DOHH2 (cell line): ENCODE measurements around the gene PPP6R1.
A peak's percentile ranks its signal among the peaks of the same experiment; 100 is the strongest.

Source experiments
- H3F3A ChIP-seq: fragments of 200-600 bp; sonication (generic), shearing (Covaris generic); 2 replicates; pipeline ENCODE4 v1.6.0; 2016; ENCODE audit warnings: antibody characterized with exemption, mild to moderate bottlenecking; ENCODE audit not compliant: control insufficient read depth, insufficient read depth
- H3K27ac ChIP-seq: fragments of 200-600 bp; sonication (generic); 2 replicates; pipeline ENCODE4 v1.5.1; 2014; ENCODE audit warnings: low read depth, mild to moderate bottlenecking, low read length, moderate library complexity
- H3K27me3 ChIP-seq: fragments of 200-600 bp; sonication (generic); 2 replicates; pipeline ENCODE4 v1.6.1; 2014; ENCODE audit warnings: mild to moderate bottlenecking, low read length, mixed read lengths; ENCODE audit not compliant: control insufficient read depth
- H3K36me3 ChIP-seq: fragments of 200-600 bp; sonication (generic); 2 replicates; pipeline ENCODE4 v1.6.1; 2014; ENCODE audit warnings: mild to moderate bottlenecking, low read length, moderate library complexity, mixed read lengths; ENCODE audit not compliant: control insufficient read depth
- H3K4me1 ChIP-seq: fragments of 200-600 bp; sonication (generic); 2 replicates; pipeline ENCODE4 v1.6.1; 2014; ENCODE audit warnings: mild to moderate bottlenecking, low read length, mixed read lengths; ENCODE audit not compliant: control insufficient read depth
- H3K4me2 ChIP-seq: fragments of 200-600 bp; sonication (generic); 2 replicates; pipeline ENCODE4 v1.6.0; 2014; ENCODE audit warnings: mild to moderate bottlenecking, low read length, moderate library complexity
- H3K4me3 ChIP-seq: fragments of 200-600 bp; sonication (generic); 2 replicates; pipeline ENCODE4 v1.5.1; 2014; ENCODE audit warnings: mild to moderate bottlenecking, low read length, mixed read lengths
- H3K79me2 ChIP-seq: fragments of 200-600 bp; sonication (generic); 2 replicates; pipeline ENCODE4 v1.6.1; 2014; ENCODE audit warnings: mild to moderate bottlenecking, low read length, mixed read lengths; ENCODE audit not compliant: control insufficient read depth
- H3K9me2 ChIP-seq: fragments of 200-600 bp; sonication (generic); replicated peaks from 2 replicates; pipeline ENCODE4 v1.6.1; 2014; ENCODE audit warnings: mild to moderate bottlenecking, low read length, mixed read lengths; ENCODE audit not compliant: control insufficient read depth
- H3K9me3 ChIP-seq: fragments of 200-600 bp; sonication (generic); 2 replicates; pipeline ENCODE4 v1.6.1; 2014; ENCODE audit warnings: antibody characterized with exemption, low read length, mixed read lengths; ENCODE audit not compliant: control insufficient read depth, insufficient read depth
- H4K20me1 ChIP-seq: fragments of 200-600 bp; sonication (generic); 2 replicates; pipeline ENCODE4 v1.6.0; 2014; ENCODE audit warnings: low read depth, mild to moderate bottlenecking, antibody characterized with exemption, low read length, moderate library complexity; ENCODE audit not compliant: control insufficient read depth, insufficient read depth
- EZH2phosphoT487 ChIP-seq: fragments of 200-600 bp; sonication (generic); IDR thresholded peaks from 2 replicates; pipeline ENCODE4 v1.6.1; 2017; ENCODE audit warnings: borderline replicate concordance, mild to moderate bottlenecking, antibody characterized with exemption, low read length, moderate library complexity, mixed read lengths
- TF ChIP-seq, protein P1 (sequence below): fragments of 200-600 bp; sonication (generic); IDR thresholded peaks from one replicate; pipeline ENCODE4 v1.5.1; 2014; ENCODE audit warnings: antibody characterized with exemption, mild to moderate bottlenecking, low read depth, low read length; ENCODE audit not compliant: poor library complexity, severe bottlenecking

PPP6R1 gene

DNA sequence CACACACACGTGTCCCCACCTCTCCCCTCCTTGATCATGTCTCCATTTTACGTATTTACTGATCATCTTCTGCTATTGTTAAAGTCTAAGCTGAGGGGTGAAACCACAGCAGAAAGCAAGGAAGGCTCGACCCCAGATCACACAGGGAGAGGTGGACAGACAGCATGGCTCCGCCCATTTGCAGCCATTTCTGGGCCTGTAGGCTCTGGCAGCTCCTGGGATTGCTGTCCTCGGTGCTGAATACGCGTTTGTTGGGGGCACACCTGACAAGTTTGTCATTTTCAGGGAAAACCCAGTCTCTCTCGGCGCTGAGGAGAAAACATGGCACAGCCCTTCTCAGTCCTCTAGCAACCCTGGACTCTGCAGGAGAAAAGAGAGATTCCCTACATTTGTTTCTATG, 38.3 kb downstream of the PPP6R1 start:
- H3K36me3 ChIP-seq: peaks cover 33% of the 10 kb centered on the region
- H3K4me1 ChIP-seq: peaks cover 8% of the 10 kb centered on the region
- no peak overlapping the region for H3K4me2 ChIP-seq
- no peaks in the 10 kb centered on the region for H3K79me2 ChIP-seq
- no peaks in the 10 kb centered on the region; the same call in 1 of the 2 replicates for H3K9me3 ChIP-seq
- H3F3A ChIP-seq: peaks cover 9% of the 10 kb centered on the region; the same call in 1 of the 2 replicates
- H3K9me2 ChIP-seq: no peaks in the 10 kb centered on the region
- no peak overlapping the region for H3K27ac ChIP-seq
- H3K4me3 ChIP-seq: no peak overlapping the region
- TF ChIP-seq, protein P1, sequence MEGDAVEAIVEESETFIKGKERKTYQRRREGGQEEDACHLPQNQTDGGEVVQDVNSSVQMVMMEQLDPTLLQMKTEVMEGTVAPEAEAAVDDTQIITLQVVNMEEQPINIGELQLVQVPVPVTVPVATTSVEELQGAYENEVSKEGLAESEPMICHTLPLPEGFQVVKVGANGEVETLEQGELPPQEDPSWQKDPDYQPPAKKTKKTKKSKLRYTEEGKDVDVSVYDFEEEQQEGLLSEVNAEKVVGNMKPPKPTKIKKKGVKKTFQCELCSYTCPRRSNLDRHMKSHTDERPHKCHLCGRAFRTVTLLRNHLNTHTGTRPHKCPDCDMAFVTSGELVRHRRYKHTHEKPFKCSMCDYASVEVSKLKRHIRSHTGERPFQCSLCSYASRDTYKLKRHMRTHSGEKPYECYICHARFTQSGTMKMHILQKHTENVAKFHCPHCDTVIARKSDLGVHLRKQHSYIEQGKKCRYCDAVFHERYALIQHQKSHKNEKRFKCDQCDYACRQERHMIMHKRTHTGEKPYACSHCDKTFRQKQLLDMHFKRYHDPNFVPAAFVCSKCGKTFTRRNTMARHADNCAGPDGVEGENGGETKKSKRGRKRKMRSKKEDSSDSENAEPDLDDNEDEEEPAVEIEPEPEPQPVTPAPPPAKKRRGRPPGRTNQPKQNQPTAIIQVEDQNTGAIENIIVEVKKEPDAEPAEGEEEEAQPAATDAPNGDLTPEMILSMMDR: no peak
- no peak for TF ChIP-seq EZH2phosphoT487
- peaks cover 5% of the 10 kb centered on the region for H4K20me1 ChIP-seq
- no peaks in the 10 kb centered on the region for H3K27me3 ChIP-seq

DNA sequence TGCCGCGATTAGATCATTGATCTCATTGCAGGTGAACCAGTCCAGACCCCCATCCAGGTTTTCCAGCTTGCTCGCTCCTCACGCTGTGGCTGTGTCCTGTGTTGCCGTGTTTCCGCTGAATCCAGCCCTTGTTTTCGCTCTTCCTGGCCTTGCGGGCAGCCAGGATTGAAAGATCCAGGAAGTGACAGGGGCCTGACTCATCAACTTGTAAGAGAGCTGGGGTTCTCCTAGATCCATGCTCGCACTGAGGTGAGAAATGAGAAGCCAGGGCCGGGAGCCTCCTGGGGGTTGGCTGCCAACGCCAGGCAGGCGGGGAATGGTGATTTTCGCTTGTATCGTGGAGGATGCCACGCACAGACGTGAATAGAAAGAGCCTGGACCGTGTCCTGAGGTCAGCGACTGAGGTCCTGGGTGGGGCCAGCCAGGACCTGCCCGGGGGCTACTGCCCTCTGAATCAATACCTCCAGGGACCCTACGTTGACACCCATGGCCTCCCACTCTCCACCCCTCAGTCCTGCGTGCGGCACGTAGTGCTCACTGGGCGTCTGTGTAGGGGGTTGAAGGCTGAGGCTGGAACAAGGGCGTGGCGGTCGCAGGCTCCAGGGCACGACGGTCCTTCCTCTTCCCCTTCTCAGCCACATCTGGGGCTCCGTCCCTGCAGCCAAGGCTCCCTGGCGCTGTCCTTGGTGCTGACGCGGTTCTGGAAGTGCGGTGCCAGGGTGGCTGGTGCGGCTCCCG, 42.2 kb downstream of the PPP6R1 start:
- peak overlapping the region; percentile 79 for H3K4me3 ChIP-seq
- H3K9me3 ChIP-seq: no peaks in the 10 kb centered on the region; the same call in 1 of the 2 replicates
- H3K27me3 ChIP-seq: no peaks in the 10 kb centered on the region
- peak overlapping the region; percentile 88 for H3K4me2 ChIP-seq
- H3F3A ChIP-seq: peaks cover 8% of the 10 kb centered on the region; the same call in 1 of the 2 replicates
- H3K36me3 ChIP-seq: peaks cover 8% of the 10 kb centered on the region
- no peaks in the 10 kb centered on the region; the same call in 1 of the 2 replicates for H4K20me1 ChIP-seq
- H3K79me2 ChIP-seq: no peaks in the 10 kb centered on the region
- peaks cover 8% of the 10 kb centered on the region for H3K4me1 ChIP-seq
- no peak for TF ChIP-seq EZH2phosphoT487
- TF ChIP-seq, protein P1: no peak
- H3K27ac ChIP-seq: peak overlapping the region; percentile 42
- H3K9me2 ChIP-seq: no peaks in the 10 kb centered on the region

DNA sequence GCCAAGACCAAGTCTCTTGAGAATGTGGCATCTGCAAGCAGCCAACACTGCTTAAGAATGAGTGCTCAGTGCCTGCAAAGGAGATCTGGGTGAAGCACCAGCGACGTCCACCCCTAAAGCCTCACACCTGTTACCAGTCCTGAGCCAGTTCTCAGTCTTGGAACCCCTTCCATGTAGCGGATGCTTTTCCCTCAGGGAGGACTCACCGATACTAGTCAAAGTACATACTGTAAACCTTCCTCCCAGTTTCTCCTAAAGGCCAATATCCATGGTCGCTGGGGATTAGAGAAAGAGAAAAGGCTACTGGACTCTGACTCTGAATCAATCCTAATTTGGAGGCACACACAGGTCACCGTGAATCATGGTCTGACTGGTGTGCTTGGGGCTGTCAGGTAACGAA, 45.3 kb downstream of the PPP6R1 start:
- peaks cover 2% of the 10 kb centered on the region; the same call in 1 of the 2 replicates for H3K27me3 ChIP-seq
- H3F3A ChIP-seq: no peaks in the 10 kb centered on the region
- H3K9me3 ChIP-seq: no peaks in the 10 kb centered on the region
- H3K4me2 ChIP-seq: no peak overlapping the region
- TF ChIP-seq, protein P1: no peak
- TF ChIP-seq EZH2phosphoT487: no peak
- H3K4me1 ChIP-seq: peaks cover 17% of the 10 kb centered on the region
- no peaks in the 10 kb centered on the region for H3K36me3 ChIP-seq
- no peaks in the 10 kb centered on the region for H4K20me1 ChIP-seq
- H3K4me3 ChIP-seq: no peak overlapping the region
- no peak overlapping the region for H3K27ac ChIP-seq
- no peaks in the 10 kb centered on the region for H3K79me2 ChIP-seq
- no peaks in the 10 kb centered on the region for H3K9me2 ChIP-seq
